Activated CD4-positive, alpha-beta T cell treated with anti-CD3 and anti-CD28 coated beads, Interleukin-2, amount 50 U/mL, for 1 hour (primary cell): ENCODE results near the gene BBS9.

Source experiments
- DNase-seq: peaks from one replicate; pipeline ENCODE4 v3.0.0-alpha.2; 2020

The BBS9 gene

DNA sequence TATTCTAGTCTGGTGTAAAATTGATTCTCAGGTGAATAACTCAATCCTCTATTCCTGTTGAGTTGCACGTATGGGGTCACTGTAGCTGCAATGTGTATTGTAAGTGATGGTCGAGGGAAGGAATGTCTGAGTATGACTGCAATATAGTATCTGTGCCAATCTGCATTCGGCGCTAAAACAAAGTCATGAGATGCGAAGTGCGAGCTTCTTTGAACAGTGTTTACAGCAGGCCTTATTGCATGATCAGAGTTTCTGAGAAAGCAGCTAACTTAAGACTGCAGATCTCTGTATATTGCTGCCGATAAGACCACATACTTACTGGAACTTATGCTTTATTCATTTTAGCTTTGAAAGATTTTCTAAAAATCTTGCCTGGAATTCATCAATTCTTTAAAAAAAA lies 434.3 kb downstream of the BBS9 start:
- no peak for DNase-seq

DNA sequence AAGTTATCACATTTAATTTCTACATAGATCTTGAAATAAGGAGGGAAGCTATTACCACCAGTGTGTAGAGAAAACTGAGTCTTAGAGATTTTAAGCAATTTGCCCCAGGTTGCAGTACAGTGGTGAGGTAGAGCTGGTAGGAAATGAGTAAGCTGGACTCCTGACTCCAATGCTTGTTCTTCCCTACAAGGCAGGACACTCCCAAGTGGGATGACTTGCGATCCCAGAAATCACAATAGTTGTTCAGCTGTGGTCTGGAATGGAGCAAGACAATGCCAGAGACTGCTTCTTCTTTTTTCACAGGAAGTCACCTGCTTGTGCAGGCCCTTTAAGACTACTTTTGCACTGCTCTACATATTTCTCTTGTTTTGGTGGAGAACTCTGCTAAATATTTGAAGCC lies 448.8 kb downstream of the BBS9 start:
- no peak for DNase-seq

DNA sequence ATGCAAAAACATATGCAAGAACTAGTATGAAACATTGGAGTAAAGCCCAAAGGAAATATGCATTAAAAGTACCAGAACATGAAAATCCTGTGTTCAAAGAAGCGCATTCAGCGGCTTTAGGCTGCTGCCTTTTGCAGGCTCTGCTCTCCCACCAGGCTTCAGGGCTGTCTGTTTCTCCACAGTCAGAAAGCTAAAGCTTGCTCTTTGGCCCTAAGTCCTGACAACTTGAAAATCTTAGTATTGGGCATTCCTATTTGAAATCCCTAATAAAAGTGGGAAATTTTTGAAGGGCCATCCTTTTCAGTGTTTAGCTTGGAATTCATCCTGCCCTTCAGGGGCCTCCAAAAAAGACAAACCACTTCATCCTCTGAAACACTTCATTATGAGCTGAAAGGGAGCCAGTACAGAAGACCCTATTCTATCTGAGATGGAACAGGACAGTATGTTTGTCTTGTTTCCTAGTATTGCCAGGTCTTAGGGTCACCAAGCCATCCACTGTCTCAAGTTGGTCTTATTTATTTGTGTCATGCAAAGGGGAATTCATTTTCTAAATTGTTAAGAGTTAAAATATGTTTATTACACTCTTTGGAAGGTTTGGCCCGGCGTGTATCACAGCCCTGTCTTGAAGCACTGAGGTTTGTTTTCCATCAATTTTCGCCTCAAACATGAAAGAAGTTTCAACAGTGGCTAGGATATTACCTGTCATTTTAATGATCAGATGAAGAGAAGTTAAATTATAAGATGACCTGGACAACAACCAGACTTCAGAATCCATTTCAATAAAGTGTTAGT lies 449.7 kb downstream of the BBS9 start:
- DNase-seq: no peak

DNA sequence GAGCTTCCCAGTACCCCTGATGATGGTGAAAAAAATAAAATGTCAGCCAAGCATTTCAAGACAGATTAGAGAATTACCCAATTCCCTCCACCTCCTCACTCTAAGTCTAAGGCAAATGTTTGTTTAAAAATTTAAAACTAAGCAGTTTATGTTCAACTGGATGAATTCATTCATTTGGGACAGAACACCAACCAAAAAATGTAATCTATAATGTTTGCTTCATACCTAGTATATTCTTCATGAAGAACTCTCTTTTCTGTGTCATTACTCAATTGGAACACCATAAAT lies 450.3 kb downstream of the BBS9 start:
- DNase-seq: no peak

DNA sequence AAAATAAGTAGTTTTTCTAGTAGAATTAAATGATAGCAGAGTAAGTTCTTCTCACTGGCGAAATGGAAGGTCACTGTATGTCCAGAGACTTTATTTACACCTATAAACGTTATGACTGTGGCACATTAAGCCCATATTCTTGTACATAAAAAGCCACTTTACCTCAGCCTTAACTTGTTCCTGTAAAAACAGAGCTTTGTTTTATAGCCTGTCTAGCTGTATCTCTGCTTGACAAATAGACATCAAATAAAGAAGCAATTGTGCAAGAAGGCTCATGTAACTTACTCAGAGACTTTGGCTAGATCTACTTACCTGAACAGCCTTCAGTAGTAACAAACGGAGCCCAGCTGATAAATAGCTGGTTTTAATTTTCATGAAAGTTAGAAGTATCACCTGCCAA lies 451.9 kb downstream of the BBS9 start:
- no peak for DNase-seq

DNA sequence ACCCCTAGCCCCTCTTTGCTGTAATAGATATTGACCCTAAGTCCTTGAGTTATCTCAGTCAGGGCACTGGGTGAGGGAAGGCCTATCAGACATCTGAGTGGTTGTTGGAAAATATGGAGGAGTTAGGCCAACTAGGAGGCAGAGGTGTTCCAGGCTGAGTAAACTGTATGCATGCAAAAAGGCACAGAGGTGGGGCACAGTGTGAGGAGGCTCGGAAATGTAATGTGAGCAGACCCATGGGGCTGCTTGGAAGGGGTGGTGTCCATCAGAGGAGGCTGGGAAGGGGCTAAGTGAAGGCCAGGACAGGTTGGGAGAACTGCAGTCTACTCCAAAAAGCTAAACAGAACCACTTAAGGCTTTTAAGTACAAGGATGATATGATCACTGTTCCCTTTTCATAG lies 452.7 kb downstream of the BBS9 start:
- DNase-seq: no peak

DNA sequence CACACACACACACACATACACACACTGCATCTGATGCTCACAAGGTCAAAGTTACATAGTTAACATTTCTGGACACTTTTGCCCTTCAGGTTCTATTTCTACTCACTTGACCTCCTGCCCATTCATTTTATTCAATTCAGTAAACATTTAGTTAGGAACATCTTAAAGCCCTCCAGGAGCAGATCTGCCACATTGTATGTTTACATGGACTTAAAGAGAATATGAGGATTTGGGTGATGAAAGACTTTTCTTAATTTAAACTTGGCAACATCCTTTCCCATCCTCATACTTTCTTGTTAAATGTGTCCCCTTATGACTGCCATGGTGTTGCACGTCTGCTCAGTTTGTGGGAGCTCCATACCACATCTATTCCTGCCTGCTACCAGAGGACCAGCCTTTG lies 453.2 kb downstream of the BBS9 start:
- no peak for DNase-seq

DNA sequence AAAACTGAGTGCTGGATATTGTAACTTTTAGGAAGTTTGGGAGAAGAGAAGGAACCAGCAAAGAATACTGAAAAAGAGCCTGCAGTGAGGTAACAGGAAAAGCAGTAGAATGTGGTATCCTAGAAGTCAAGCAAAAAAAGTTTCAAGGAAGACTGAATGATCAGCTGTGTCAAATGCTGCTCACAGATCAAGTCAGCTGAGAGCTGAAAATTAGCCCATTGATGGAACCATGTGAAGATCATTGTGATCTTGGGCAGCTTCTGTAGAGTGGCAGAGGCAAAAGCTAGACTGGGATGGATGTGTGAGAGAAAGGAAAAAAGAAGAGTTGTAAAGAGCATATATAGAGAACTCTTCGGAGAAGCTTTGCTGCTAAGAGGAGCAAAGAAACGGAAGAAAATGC lies 460.5 kb downstream of the BBS9 start:
- DNase-seq: no peak

DNA sequence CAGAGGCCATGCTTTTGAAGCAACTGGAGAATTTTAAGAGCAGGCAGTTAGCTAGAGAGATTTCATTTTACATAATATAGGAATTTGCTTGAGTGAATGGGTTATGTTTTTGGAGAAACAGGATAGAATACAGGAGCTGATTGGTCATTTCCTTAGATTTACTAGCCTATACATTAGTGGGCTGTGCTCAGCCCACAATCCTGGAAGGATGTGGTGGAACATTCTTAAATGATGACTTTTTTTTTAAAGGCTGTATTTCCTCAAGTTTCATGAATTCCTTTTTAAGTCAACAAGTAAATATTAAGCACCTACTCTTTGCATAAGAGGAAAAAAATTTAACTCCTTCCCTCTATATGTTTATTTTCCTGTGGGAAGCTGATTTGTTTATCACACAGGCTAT lies 461.6 kb downstream of the BBS9 start:
- DNase-seq: no peak

DNA sequence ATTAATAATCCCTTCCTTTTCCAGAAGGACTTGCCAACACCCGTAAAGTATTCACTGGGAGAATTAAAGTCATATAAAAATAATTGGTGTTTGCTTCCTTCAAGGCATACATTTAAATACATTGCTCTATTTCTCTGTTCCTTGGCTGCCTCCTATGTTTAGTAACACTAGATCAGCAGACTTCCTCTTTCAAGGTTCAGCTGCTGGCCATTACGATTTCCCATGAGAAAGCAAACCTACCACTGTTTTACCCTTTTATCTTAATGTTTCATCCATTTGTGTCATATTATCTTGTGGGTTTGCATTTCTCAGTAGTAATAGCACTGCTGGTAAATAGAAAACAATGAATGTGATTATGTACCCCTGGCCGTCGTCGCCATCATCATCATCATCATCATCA lies 462.1 kb downstream of the BBS9 start:
- no peak for DNase-seq

DNA sequence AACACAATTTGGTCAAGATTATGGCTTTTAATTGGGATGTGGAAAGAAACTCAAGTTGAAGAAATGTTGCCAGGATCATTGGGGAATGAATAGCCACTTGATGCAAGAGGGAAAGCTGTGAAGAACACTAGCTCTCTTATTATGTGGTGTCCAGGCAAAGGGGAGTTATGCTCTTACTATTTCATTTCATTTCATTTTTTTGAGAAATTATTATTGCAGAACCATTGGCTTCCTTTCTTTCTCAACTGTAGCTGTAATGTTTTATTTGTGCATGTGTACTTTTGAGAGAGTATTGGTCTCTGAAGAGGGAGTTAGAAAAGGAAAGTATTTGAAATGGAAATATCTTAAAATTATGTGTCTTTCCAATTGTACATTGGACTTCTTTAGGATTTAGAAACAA lies 463.4 kb downstream of the BBS9 start:
- DNase-seq: no peak

DNA sequence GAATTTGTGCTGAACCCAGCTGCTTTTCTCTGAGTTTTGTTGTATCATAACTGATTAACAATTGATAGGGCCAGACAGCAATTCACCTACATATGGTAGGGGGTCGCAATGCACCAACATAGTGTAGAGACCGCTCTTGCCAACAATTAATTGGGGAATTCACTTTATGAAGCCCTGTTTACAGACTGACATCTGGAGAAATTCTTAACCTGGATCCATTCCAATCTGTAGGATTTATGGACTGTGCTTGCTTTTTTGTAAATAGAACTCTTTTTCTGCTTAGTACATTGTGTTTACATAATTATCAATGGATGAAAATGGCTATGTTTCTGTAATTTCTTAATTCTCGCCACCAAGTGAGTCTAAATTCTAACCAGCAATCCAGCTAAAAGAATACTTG lies 464.2 kb downstream of the BBS9 start:
- DNase-seq: no peak

DNA sequence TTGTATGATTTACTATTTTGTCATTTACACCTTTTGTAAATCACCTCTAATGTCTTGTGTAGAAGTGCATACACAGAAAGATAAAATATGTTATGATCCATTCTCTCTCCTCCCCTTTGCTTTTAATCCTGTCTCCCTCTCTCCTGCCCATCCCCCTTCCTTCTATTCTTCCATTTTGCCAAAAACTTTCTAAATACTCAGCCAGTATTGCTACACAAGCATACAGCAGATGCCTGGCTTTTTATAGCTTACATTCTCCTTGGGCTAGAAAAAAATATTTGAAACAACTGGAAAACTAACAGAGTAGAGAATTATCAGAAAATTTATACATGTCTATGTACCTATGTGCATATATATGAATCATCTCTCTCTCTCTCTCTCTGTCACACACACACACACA lies 467.3 kb downstream of the BBS9 start:
- DNase-seq: no peak

DNA sequence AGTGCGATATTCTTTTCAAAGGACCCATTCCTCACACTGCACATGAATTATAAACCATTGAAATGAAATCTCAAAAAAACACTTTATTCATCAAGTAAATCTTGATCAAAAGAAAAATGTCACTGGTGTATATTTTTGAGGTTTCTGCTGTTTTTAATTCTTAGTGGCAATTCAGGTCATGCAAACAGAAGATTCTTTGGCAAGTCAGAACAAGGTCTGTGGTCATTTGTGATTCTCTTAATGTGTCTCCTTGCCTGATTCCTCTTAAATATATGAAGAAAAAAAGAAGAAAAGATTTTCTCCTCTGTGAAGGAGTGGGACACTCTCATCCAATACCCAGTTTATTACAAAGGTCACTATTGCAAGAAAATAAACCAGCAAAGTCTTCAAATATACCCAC lies 467.8 kb downstream of the BBS9 start:
- DNase-seq: no peak

DNA sequence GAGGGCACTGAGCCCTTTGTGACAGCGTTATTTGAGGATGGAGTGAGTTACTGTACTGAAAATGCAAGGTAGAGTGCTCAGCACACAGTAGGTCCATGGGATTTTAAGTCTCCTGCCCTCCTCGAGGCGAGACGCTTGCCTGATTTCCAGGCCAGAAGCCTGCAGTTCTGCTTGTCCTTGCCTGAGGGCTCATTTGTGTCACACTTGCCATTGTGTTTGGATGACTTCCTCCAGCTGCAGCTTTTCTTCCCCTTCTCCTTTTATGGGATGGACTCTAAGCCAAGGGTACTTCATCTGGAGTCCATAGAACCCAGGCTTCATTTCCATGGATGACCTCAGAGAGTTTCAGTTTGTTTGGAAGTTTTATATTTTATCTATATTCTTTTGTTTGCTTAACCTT lies 471.7 kb downstream of the BBS9 start:
- no peak for DNase-seq

DNA sequence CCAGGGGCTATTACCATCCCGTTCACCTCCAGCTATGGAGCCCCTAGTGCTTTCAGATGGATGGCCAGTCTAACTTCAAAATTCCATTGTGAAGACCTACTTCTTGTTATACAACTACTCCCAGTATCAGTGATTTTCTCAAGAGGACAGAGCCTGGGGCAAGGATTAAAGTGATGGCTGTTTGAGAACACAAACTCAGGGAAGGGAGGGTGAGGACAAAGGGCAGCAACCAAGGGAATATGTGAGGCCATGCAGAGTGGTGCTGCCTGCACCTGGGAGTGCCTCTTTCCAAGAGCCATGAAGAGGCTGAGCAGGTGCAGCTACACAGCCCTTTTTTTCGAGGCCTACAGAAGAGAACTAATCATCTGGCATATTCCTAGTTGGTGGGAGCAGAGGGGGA lies 472.5 kb downstream of the BBS9 start:
- DNase-seq: no peak

DNA sequence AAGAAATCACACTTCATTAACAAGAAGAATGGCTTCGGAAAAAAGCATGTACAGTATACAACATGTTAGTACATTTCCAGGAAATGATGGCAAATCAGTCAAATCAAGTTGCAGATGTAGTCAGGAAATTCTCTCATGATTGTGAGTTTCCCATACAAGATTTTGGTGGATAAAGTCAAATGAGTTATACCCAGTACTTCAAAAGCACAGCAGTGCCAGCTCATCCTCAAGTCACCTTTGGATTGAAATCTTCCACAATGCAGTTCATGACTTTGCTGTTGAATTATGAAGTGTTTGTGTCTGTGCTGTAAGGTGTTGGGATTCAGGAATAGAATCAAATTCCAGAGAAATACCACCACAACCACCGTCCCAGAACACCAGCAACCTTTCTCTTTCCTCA lies 474.7 kb downstream of the BBS9 start:
- no peak for DNase-seq

DNA sequence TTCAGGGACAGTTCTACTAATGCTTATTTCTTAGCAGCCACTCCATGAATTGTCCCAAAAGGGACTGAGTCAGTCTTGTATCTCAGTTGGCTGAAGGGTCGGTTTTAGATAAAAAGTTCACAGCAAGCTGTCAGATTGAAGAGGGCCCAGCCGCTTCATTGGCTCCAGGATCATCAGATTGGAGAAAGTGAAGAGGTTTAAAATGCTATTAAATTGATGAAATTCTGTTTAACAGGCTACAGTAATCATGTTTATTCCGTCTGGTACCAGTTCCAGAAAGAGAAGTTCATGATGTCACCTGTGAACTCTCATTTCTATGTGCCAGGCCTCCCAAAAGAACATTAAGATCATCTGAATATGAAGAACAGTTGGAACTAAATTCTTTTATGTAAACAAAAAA lies 481.6 kb downstream of the BBS9 start:
- DNase-seq: no peak

DNA sequence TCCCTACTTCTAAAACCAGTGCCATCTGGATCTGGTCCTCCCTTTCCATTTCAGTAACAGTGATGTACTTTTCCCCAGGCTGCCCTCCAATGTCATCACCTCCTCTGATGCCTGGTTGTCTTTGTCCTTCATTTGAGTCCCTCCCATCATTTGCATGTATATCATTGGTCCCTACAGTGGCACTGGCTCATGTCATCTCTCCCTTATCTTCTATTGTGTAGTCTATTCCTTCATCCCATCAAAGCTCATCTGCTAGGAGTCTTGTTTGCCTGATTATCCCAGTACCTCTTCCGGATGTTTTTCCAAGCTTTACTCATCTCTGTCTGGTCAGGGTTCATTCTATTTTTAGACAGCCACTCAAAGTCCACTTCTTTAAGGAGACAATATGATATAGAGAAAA lies 483.1 kb downstream of the BBS9 start:
- DNase-seq: no peak

DNA sequence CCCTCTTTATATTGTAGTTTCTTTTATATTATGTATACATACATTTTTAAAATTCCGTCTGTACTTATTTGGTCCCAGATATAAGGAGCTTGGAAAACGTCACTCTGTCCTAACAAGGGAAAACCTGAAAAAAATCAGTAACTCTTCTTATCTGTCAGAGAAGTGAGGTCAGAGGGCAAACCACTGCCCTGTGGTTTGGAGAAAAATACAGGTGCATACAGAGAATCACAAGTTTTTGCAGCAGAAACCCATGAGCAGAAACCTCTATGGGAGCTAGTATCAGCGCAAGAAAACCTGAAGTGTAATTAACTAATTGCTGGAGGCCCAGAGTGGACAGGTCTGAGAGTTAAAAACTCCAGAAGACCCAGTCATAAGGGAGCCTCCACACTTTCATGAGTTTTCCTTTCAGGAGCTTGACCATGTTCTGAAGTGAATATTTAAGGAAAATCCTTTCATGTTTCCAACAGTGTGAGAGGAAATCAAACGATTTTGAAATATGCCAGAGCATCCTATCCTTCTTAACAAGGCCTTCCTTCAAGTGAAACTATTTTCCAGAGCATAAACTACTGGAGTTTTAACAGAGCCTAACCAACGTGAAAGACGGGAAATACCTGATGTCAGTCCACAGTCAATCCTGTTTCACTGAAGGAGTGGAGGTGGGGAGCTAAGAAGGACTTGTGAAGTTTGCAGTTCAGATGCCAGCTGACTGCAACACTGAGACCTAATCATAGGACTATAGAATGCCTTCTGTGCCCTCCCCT lies 485.2 kb downstream of the BBS9 start:
- no peak for DNase-seq

DNA sequence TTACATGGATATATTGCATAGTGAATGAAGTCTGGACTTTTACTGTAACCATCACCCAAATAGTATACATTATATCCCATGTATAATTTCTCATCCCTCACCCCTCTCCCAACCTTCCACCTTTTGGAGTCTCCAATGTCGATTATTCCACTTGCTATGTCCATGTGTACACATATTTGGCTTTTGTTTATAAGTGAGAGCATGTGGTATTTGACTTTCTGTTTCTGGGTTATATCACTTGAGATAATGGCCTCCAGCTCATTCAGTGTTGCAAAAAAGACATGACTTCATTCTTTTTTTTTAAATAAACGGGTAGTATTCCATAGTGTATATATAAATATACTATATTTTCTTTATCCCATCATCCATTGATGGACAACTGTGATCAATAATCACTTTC lies 487.4 kb downstream of the BBS9 start:
- DNase-seq: no peak

DNA sequence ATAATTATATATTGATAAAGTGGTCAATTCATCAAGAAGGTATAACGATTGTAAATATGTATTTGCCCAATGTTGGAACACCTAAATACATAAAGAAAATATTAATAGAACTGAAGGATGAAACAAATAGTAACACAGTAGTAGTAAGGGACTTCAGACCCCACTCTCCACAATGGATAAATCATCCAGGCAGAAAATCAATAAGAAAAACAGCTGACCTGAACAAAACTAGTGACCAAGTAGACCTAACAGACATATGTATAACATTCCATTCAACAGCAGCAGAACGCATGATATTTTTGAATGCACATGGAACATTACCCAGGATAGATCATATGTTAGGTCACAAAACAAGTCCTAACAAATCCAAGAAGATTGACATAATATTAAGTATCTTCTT lies 489.9 kb downstream of the BBS9 start:
- no peak for DNase-seq

DNA sequence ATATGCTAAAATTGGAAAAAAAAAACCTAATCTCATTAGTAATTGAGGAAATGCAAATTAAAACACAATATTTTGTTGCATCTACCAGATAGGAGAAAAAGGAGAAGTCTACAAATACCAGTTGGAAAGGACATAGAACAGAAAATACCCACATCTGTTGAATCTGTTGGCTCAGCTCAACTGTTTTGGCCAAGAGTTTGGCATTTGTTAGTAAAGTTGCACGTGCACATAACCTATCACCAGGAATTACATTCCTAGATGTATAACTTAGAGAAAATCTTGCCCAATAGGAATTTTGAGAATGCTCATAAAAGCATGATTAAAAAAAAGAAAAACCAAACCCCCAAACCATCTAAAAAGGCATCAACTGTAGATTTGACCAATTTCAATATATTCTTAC lies 493.9 kb downstream of the BBS9 start:
- DNase-seq: no peak

DNA sequence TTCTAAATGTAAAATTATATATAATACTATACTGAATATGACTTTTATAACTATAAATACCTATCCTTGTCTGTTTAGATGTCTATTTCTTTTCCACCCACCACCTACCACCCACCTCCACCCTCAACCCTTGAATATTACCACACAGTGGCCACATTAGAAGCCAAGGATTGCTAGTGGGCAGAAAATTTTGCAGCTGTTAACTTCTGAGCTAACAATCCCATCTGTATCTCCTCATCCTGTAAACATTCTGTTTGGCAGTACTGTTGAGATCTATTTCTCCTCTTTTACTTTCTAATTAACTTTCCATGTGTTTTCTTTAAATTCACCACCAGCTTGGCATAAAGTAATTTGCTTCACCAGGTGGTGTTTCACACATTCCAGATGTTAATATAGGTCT lies 494.9 kb downstream of the BBS9 start:
- DNase-seq: no peak

DNA sequence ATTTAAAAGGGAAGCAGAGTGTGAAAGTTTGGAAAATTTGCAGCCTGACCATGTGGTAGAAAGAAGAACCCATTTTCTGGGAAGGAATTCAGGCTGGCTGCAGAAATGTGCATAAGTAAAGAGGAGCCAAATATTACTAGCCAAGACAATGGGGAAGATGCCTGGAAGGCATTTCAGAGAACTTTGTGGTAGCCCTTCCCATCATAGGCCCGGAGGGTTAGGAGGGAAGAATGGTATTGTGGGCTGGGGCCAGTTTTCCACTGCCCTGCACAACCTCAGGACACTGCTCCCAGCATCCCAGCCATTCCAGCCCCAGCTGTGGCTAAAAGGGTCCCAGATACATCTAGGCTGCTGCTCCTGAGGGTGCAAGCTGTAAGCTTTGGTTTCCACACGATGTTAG lies 497.5 kb downstream of the BBS9 start:
- DNase-seq: no peak
